NCI-H2196 (cell line): Measurements from ENCODE around the gene RNF187.
A peak's percentile ranks its signal among the peaks of the same experiment; 100 is the strongest.
"Not testable (repeated sequence)": the region's sequence is repeated elsewhere in the genome, so short reads cannot be mapped to it uniquely, and the experiment has no call there.

ENCODE experiments used
- DNase-seq: peaks from one replicate; lab custom pipeline; 2025; ENCODE audit not compliant: unreplicated experiment; lab: John Stamatoyannopoulos, UW

Gene RNF187

DNA sequence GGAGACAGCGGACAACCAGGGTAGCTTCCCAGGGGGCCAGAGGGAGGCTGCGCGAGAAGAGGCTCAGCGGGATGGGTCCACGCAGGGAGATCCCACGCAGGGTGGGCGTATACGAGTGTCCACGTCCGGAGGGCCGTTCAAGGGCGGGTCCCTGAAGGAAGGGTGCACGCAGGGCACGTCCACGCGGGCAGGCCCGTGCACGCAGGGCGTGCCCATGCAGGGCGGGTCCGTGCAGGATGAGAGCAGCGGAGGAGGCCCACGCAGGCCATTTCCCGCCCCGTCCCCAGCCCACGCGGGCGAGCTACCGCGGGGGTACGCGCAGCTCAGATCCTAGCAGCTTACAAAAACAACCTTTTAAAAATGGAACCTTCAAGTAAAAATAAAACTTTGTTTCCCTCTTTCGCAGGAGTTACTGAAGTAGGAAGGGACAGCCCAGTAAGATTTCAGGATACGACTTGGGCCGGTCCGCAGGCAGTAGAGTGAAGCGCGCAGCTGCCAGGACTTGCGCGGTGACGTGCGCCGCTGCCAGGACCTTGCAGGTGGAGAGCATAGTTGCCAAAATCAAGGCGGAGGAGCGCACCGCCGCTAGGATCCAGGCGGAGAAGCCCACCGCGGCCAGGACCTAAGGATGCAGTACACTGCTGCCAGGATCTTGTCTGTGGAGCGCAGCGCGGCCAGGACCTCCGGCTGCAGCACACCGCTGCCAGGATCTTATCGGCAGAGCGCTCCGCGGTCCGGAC, 416 bp upstream of the RNF187 start:
- DNase-seq: peak; percentile 82

- DNase-seq: no peak
Measured at GRCh38 chr1:228488125-228488817, 1.1 kb downstream of the RNF187 start.

- no peak for DNase-seq
Measured at GRCh38 chr1:228488818-228489674, 1.9 kb downstream of the RNF187 start.

DNA sequence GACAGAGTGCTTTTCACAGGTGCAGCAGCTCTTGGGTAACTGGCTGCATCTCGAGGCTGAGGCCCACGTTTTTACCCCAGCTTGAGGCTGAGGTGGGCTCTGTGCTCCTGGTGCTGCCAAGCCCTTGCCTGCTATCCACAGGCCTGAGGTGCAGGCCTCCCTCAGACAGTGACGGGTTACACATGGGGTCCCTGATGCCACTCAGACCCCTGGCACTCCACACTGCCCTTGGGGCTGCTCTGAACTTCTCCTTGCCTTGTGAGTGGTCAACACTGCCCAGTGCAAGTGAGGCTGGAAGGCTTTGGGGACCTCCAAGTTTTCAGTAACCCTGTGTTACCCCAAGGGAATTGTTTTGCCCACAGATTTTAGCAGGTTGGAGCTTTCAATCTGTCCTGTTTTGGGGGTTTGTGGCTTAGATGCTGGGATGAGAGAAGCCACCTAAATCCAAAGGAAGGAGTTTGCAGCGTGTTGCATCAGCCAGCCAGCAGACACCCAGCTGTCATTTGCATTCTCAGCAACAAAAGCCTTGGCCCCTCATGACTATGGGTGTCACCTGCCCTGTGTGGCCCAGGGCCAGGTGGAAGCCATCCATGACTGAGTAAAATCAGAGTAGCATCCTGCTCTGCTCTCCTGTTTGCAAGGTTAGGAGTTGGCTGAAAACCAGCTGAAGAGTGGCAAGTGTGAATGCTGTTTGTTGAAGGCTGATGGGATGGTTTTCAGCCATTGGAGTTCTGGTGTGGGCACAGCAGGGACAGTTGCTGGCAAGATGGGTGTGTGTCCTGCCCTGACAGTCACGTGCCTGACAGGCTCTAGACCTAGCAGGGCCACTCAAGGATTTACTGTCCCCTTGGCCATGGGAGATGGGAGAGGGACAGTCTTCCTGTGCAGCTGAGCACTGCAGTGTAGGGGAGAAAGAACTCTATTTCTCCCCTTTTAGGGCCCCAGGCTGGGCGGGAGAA, 3.2 kb downstream of the RNF187 start:
- peak; percentile 93 for DNase-seq

- DNase-seq: no peak
Measured at GRCh38 chr1:228493141-228494043, 6.2 kb downstream of the RNF187 start.

DNA sequence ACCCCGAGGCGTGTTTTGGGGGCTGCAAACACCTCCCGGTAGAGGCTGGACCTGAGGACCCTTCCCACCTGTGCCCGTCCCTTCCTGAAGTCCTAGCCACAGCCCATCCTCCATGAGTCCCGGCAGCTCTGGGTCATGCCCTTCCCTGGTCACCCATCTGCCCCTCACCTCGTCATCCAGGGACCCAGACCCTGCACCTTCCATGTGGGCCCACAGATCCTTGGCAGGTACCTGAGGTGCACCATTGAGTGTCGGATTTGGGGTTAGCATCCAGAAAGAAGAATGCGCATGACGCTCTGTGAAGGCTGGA, 6.8 kb downstream of the RNF187 start:
- no peak for DNase-seq

GRCh38 chr1:228494391-228494790, 7.2 kb downstream of the RNF187 start:
- DNase-seq: no peak

DNA sequence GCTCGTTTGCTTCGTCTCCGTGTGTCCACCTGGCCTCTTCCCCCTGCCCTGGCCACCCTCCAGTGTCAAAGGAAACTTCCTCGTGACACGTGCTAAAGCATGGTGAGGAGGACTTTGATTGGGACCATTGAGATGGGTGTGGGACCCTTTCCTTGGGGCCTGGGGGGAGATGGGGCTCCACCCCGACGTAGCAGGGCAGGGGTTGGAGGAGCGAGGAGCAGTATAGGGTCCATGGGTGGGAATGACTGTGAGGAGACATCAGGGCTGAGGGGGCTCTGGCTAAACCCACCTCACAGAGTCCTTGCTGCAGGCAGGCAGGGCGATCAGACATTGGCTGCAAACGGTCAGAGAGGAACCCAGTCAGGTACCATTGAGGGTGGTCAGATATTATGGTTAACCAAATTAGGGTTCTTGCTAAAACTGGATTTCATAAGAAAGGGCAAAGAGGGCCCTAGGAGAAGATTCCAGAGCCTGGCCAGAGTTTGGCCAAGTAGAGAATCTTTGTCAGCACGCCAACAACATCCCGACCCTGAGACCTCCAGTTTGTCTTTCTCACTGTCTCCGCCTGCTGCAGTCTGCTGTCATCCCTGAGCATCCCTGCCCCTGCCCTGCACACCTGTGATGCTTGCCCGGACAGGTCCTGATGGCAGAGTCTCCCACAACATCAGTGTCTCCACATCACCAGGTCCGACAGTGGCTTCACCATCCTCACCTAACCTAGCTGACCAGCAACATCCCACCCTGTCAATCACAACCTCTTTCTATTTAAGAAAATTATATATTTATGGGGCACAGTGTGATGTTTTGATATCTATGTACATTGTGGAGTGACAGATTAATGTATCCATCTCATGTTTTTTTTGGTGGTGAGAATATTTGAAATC, 8.0 kb downstream of the RNF187 start:
- no peak for DNase-seq

- DNase-seq: no peak
Measured at GRCh38 chr1:228496084-228496483, 8.9 kb downstream of the RNF187 start.

GRCh38 chr1:228496494-228496893, 9.3 kb downstream of the RNF187 start:
- no peak for DNase-seq

- DNase-seq: no peak
Measured at GRCh38 chr1:228497206-228497605, 10.0 kb downstream of the RNF187 start.

- DNase-seq: no peak
Measured at GRCh38 chr1:228497817-228498216, 10.6 kb downstream of the RNF187 start.

- DNase-seq: no peak
Measured at GRCh38 chr1:228500143-228500734, 13.1 kb downstream of the RNF187 start.

- peak; percentile 62 for DNase-seq
Measured at GRCh38 chr1:228500901-228501871, 14.0 kb downstream of the RNF187 start.

GRCh38 chr1:228502522-228502921, 15.3 kb downstream of the RNF187 start:
- DNase-seq: no peak

- not testable (repeated sequence) for DNase-seq
Measured at GRCh38 chr1:228505944-228506343, 18.8 kb downstream of the RNF187 start.

DNA sequence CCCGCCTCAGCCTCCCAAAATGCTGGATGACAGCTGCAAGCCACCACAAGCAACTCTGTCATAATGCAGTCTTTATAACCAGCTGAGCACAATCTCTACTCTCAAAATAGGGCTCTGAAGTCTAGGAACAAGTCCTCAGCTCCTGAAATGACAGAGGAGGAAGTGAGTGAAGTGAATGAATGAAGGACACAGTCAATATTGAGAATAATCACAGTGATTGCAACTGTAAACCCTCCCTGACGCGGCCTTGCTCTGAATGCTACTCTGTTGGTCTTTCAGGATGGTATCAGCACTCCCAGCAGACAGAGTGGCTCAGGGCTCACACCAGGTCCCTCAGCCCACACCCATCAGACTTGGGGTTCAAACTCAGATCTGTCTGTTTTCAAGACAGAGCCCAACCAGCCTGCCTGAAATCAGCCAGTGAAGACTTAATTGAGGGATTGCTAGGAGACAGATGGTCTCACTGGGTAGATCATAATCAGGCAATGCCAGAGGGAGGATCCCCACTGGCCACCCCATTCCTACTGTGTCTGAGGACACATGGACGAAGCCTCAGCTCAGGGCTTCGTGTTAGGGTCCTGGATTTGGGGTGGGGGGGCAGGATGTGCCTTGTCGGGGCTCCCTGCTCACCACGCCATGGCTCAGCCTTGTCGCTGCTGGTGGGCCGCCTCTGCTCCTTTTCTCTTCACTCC, 20.9 kb downstream of the RNF187 start:
- no peak for DNase-seq
